ENCODE results near the gene CMTR1. TPM values are rescaled to one million over a fixed set of nuclear protein-coding genes. Genes with fewer than 3 reads are reported as not detected.

CMTR1 gene
- total RNA-seq, 1 experiment from 2014 or later = 34.8 TPM

- no peak overlapping the region for H2BK15ac ChIP-seq (ENCODE audit: low read depth, low read length)
- H4K5ac ChIP-seq (ENCODE audit: insufficient read length, low read depth, low read length) = no peak overlapping the region
- WGBS (ENCODE audit: extremely low coverage, insufficient read length, low lambda C conversion rate) = no CpG with 5 or more reads among the region's 6 CpGs
- no peak overlapping the region for H2AFZ ChIP-seq (ENCODE audit: low read length)
- H3K4ac ChIP-seq (ENCODE audit: low read depth, low read length) = no peak overlapping the region
- no peak overlapping the region for H2AK5ac ChIP-seq (ENCODE audit: insufficient read length, low read length)
- Mint-ChIP-seq H3K9me3 (no peaks in the 10 kb centered on the region; a peak in 2 of 5 replicates), H3K27me3 (ENCODE audit: low read depth) (peaks cover 33% of the 10 kb centered on the region), H3K4me3 (no peak overlapping the region), H3K4me1 (peaks cover 39 to 46% of the 10 kb centered on the region in 2 experiments), H3K36me3 (ENCODE audit: insufficient read depth in 1 of 3, low read depth in 3 of 3) (no peaks in the 10 kb centered on the region; a peak in 1 of 7 replicates), H3K27ac (no peak overlapping the region)
- H3K9me3 ChIP-seq (ENCODE audit: control insufficient read depth, low read depth, low read length) = no peaks in the 10 kb centered on the region
- no peak overlapping the region for H3K4me2 ChIP-seq (ENCODE audit: insufficient read depth, insufficient read length, low read length)
- TF ChIP-seq CTCF (conservative IDR thresholded peaks at IDR 0.05) = no peak
- no peak overlapping the region for H4K91ac ChIP-seq (ENCODE audit: insufficient read length, low read depth, low read length)
- no peak for DNase-seq
- no peaks in the 10 kb centered on the region for H4K20me1 ChIP-seq (ENCODE audit: control insufficient read depth, insufficient read depth, insufficient read length)
- H3K79me2 ChIP-seq (ENCODE audit: insufficient read depth, low read length) = no peaks in the 10 kb centered on the region
- H3K9ac ChIP-seq (ENCODE audit: extremely low read depth, insufficient read length, low read length) = no peak overlapping the region
- H3K27me3 ChIP-seq (ENCODE audit: insufficient read depth, low read length) = no peaks in the 10 kb centered on the region; the same call in 1 of the 2 replicates
- H3K4me1 ChIP-seq (ENCODE audit: insufficient read depth, low read length) = peaks cover 6% of the 10 kb centered on the region; the same call in 1 of the 2 replicates
- H2BK20ac ChIP-seq (ENCODE audit: low read depth, low read length, poor library complexity, severe bottlenecking) = no peak overlapping the region
- no peak overlapping the region for H4K8ac ChIP-seq (replicated peaks; ENCODE audit: insufficient read length, low read depth, low read length)
- no peaks in the 10 kb centered on the region for H3K79me1 ChIP-seq (ENCODE audit: insufficient read depth, low read depth, low read length, poor library complexity, severe bottlenecking)
- H3K56ac ChIP-seq (ENCODE audit: insufficient read length, low read depth, low read length) = no peak overlapping the region
- H3T11ph ChIP-seq (ENCODE audit: low read length) = no peak overlapping the region
- peaks cover 4% of the 10 kb centered on the region for H3K23me2 ChIP-seq (ENCODE audit: insufficient read length, low read depth, low read length, poor library complexity, severe bottlenecking)
- H2BK12ac ChIP-seq (ENCODE audit: insufficient read length, low read depth, low read length) = no peak overlapping the region
- no peak overlapping the region for H3K27ac ChIP-seq (ENCODE audit: insufficient read length, low read depth, low read length)
- no peak overlapping the region for H2BK5ac ChIP-seq (ENCODE audit: insufficient read length, low read length)
- H3K18ac ChIP-seq (ENCODE audit: insufficient read length, low read depth, low read length) = no peak overlapping the region
- H2BK120ac ChIP-seq (ENCODE audit: low read depth, low read length, poor library complexity, severe bottlenecking) = no peak overlapping the region
- H3K14ac ChIP-seq (ENCODE audit: insufficient read depth, low read length) = no peak overlapping the region
- no peak overlapping the region for H3K23ac ChIP-seq (ENCODE audit: insufficient read length, low read depth, low read length)
These were observed 85.1 kb downstream of the CMTR1 start for GRCh38 chr6:37518116-37518515.

All from H9 (cell line).